HCT116 (cell line): ENCODE measurements around the gene RGS6. TPM values are rescaled to one million over a fixed set of nuclear protein-coding genes. Genes with fewer than 3 reads are reported as not detected.

Experiments used
- ATAC-seq: fragments of 200-7000 bp; cut with Tn5 transposase; 2 replicates; pipeline ENCODE4 v1.9.1; 2020; ENCODE audit warnings: mild to moderate bottlenecking, moderate library complexity
- Bru-seq: library from RNA; stranded (reverse); fragments of 400-500 nt; gene quantifications from one replicate; lab custom pipeline; 2021; lab: Mats Ljungman, UMichigan
- BruChase-seq, 2 experiments: library from RNA; stranded (reverse); fragments of 400-500 nt; gene quantifications; one replicate each; lab custom pipeline; 2021; lab: Mats Ljungman, UMichigan
- BruUV-seq: library from RNA; stranded (reverse); fragments of 400-500 nt; replicated peaks from 2 replicates; lab custom pipeline; 2021; lab: Mats Ljungman, UMichigan
- CTCF ChIA-PET: fragments of 300-600 bp; sonication (Branson Sonifier 250); formaldehyde crosslinking; loops from one replicate; lab custom pipeline; 2021; ENCODE audit warnings: antibody characterized with exemption; lab: Charles Lee
- POLR2A ChIA-PET: fragments of 300-600, 350-600 bp; sonication (Branson Sonifier 250); formaldehyde crosslinking; loops from one replicate; lab custom pipeline; 2021; ENCODE audit warnings: antibody characterized with exemption; lab: Charles Lee
- RAD21 ChIA-PET, 2 experiments: fragments of 300-600 bp; sonication (Branson Sonifier 250); formaldehyde crosslinking; loops; one replicate each; lab custom pipeline; 2023; ENCODE audit warnings: low total read pairs in 2 of 2; ENCODE audit not compliant: uncharacterized antibody in 2 of 2, unreplicated experiment in 2 of 2, low non-redundant PET in 1 of 2; lab: Charles Lee
- DNase-seq: peaks from one replicate; pipeline ENCODE4 v3.0.0-alpha.2; 2010; ENCODE audit warnings: low read depth, low spot score
- H2AFZ ChIP-seq: fragments of 200-600 bp; shearing (Covaris generic), sonication (generic); 2 replicates; pipeline ENCODE4 v1.6.1; 2017; ENCODE audit warnings: low read depth, mixed run types, mixed read lengths, antibody characterized with exemption, low read length; ENCODE audit not compliant: poor library complexity, severe bottlenecking
- H3K27ac ChIP-seq: 2 replicates; pipeline ENCODE4 v1.5.1; 2012; ENCODE audit warnings: low read depth, low read length
- H3K27me3 ChIP-seq: fragments of 200-600 bp; sonication (generic); 2 replicates; pipeline ENCODE4 v1.6.1; 2016; ENCODE audit warnings: mixed run types, low read length, mixed read lengths; ENCODE audit not compliant: insufficient read depth
- H3K36me3 ChIP-seq, 2 experiments: fragments of 200-500 bp in 1 of 2; fragments of 200-600 bp in 1 of 2; sonication (Bioruptor generic) in 1 of 2; sonication (generic) in 1 of 2; 2 replicates each; pipeline versions ENCODE4 v1.5.1 to v1.6.1; 2014 to 2016; ENCODE audit warnings: low read length in 2 of 2, inconsistent platforms in 1 of 2, mixed read lengths in 1 of 2, mixed run types in 1 of 2; ENCODE audit not compliant: insufficient read depth in 2 of 2, control insufficient read depth in 1 of 2
- H3K4me1 ChIP-seq, 2 experiments: fragments of 200-600 bp in 1 of 2; sonication (generic) in 1 of 2; 2 replicates each; pipeline versions ENCODE4 v1.5.1 to v1.6.1; 2012 to 2017; ENCODE audit warnings: low read length in 2 of 2, inconsistent platforms in 1 of 2, mild to moderate bottlenecking in 1 of 2, mixed read lengths in 1 of 2, mixed run types in 1 of 2, moderate library complexity in 1 of 2; ENCODE audit not compliant: insufficient read depth in 2 of 2, control insufficient read depth in 1 of 2
- H3K4me2 ChIP-seq: fragments of 200-600 bp; sonication (generic); 2 replicates; pipeline ENCODE4 v1.6.1; 2017; ENCODE audit warnings: mixed run types, low read length, mixed read lengths
- H3K4me3 ChIP-seq, 2 experiments: fragments of 200-600 bp in 1 of 2; sonication (generic) in 1 of 2; replicated peaks in 1 of 2; 2 replicates each; pipeline ENCODE4 v1.5.1; 2011 to 2016; ENCODE audit warnings: low read length in 2 of 2, control low read depth in 1 of 2, low read depth in 1 of 2, mild to moderate bottlenecking in 1 of 2, mixed read lengths in 1 of 2, mixed run types in 1 of 2
- H3K79me2 ChIP-seq: fragments of 200-600 bp; sonication (generic); 2 replicates; pipeline ENCODE4 v1.6.1; 2017; ENCODE audit warnings: mild to moderate bottlenecking, mixed run types, low read length, moderate library complexity, mixed read lengths; ENCODE audit not compliant: insufficient read depth
- H3K9ac ChIP-seq: fragments of 200-600 bp; sonication (generic); 2 replicates; pipeline ENCODE4 v1.6.1; 2016; ENCODE audit warnings: low read length, mixed read lengths
- H3K9me2 ChIP-seq: fragments of 200-600 bp; sonication (generic), shearing (Covaris generic); 2 replicates; pipeline ENCODE4 v1.6.1; 2017; ENCODE audit warnings: mixed run types, mild to moderate bottlenecking, moderate library complexity; ENCODE audit not compliant: insufficient read depth
- H3K9me3 ChIP-seq, 2 experiments: fragments of 200-500 bp in 1 of 2; fragments of 200-600 bp in 1 of 2; sonication (Bioruptor generic) in 1 of 2; sonication (generic) in 1 of 2; 2 replicates each; pipeline ENCODE4 v1.6.1; 2014 to 2017; ENCODE audit warnings: low read length in 2 of 2, mixed read lengths in 2 of 2, inconsistent platforms in 1 of 2, low read depth in 1 of 2, mild to moderate bottlenecking in 1 of 2, mixed run types in 1 of 2, moderate library complexity in 1 of 2; ENCODE audit not compliant: control insufficient read depth in 1 of 2, insufficient read depth in 1 of 2
- H4K20me1 ChIP-seq: fragments of 200-600 bp; sonication (generic), shearing (Covaris generic); 2 replicates; pipeline ENCODE4 v1.6.1; 2017; ENCODE audit warnings: mixed run types, mild to moderate bottlenecking, moderate library complexity; ENCODE audit not compliant: insufficient read depth
- CTCF ChIP-seq, 3 experiments: fragments of 200-600 bp in 1 of 3; sonication (generic) in 1 of 3; IDR thresholded peaks in 2 of 3; conservative IDR thresholded peaks in 1 of 3; 2 replicates each; pipeline ENCODE4 v1.5.1; 2012 to 2017; ENCODE audit warnings: low read depth in 2 of 3, low read length in 2 of 3, antibody characterized with exemption in 1 of 3, borderline replicate concordance in 1 of 3, control low read depth in 1 of 3, mild to moderate bottlenecking in 1 of 3, mixed read lengths in 1 of 3, mixed run types in 1 of 3, moderate library complexity in 1 of 3; ENCODE audit not compliant: insufficient read depth in 1 of 3
- MAX ChIP-seq: IDR thresholded peaks from 2 replicates; pipeline ENCODE4 v1.6.1; 2012
- REST ChIP-seq: IDR thresholded peaks from 2 replicates; pipeline ENCODE4 v1.6.1; 2012; ENCODE audit warnings: low read depth
- intact Hi-C: fragments of 100-400 bp; cut with micrococcal nuclease; formaldehyde crosslinking; loops from 2 replicates; pipeline ENCODE4 v1.10.0; 2022
- long read RNA-seq: library from polyadenylated mRNA; unstranded; transcript quantifications from one replicate; pipeline ENCODE4 v2.0.0, GENCODE V29; 2021; ENCODE audit not compliant: unreplicated experiment
- polyA plus RNA-seq: library from polyadenylated mRNA; unstranded; fragments of >200 nt; gene quantifications from 2 replicates; pipeline ENCODE4 v1.2.1, GENCODE V29; 2012; ENCODE audit warnings: missing spikeins
- total RNA-seq: library from RNA; stranded (reverse); gene quantifications from one replicate; pipeline ENCODE4 v1.2.1, GENCODE V29; 2021; ENCODE audit not compliant: unreplicated experiment

The RGS6 gene
- total RNA-seq (4.7 TPM), Bru-seq, nascent RNA (percentile 64 among the genes with signal in this experiment), BruChase-seq, experiment 1, labeled RNA remaining after a 6-hour chase (percentile 57 among the genes with signal in this experiment), BruChase-seq, experiment 2, labeled RNA remaining after a 2-hour chase (percentile 82 among the genes with signal in this experiment)
- polyA plus RNA-seq: 1.8 and 2.1 TPM in 2 replicates
- long read RNA-seq, partial matches to known transcripts: 1 of 4 reads
- long read RNA-seq, other reads (novel, unspliced or antisense): 3 of 4 reads

- POLR2A ChIA-PET: no interaction called here
- Histone ChIP-seq H4K20me1 (no peaks in the 10 kb centered on the region), H3K4me1 (peaks cover 5 to 14% of the 10 kb centered on the region in 2 experiments), H3K4me2 (peak within 1 kb of the TSS; percentile 68), H3K9me2 (no peaks in the 10 kb centered on the region), H2AFZ (peak within 1 kb of the TSS; percentile 72), H3K9ac (0 out of 2 replicates have a peak within 1 kb of the TSS, but pooled peaks have one; percentile 2), H3K79me2 (no peaks in the 10 kb centered on the region), H3K36me3 (no peaks in the 10 kb centered on the region), H3K27ac (no peak within 1 kb of the TSS), H3K4me3 (peak within 1 kb of the TSS; percentile 23 to 41), H3K9me3 (no peaks in the 10 kb centered on the region), H3K27me3 (no peaks in the 10 kb centered on the region)
- DNase-seq (peak; percentile 43), ATAC-seq (peak; percentile 97)
- RAD21 ChIA-PET: no interaction called here
- TF ChIP-seq CTCF (IDR thresholded peaks at IDR 0.05 in 2 of 3, conservative IDR thresholded peaks at IDR 0.05 in 1 of 3; ENCODE audit: borderline replicate concordance in 1 of 3, insufficient read depth in 1 of 3, low read depth in 2 of 3, low read length in 2 of 3) (peak in 1 of 3 experiments; percentile 29; a peak in 2 of 6 replicates), MAX (peak; percentile 64), REST (no peak)
- BruUV-seq: no TSS peak
- intact Hi-C loops: loop anchor here (1.0 to 5.0 kb wide), 2 partner anchors 360 to 490 kb away; no protein-coding TSS in a partner anchor
- CTCF ChIA-PET: interaction anchor here (1.1 kb wide), 1 partner anchor 91 kb away, joined by 8 read pairs; no protein-coding TSS in a partner anchor
These were observed at the start of gene RGS6 for GRCh38 chr14:71932229-71932981. TSS of gene RGS6 (plus strand) at chr14:71932429.
